ENCODE results near the gene ZNF467.

Gene ZNF467

DNA sequence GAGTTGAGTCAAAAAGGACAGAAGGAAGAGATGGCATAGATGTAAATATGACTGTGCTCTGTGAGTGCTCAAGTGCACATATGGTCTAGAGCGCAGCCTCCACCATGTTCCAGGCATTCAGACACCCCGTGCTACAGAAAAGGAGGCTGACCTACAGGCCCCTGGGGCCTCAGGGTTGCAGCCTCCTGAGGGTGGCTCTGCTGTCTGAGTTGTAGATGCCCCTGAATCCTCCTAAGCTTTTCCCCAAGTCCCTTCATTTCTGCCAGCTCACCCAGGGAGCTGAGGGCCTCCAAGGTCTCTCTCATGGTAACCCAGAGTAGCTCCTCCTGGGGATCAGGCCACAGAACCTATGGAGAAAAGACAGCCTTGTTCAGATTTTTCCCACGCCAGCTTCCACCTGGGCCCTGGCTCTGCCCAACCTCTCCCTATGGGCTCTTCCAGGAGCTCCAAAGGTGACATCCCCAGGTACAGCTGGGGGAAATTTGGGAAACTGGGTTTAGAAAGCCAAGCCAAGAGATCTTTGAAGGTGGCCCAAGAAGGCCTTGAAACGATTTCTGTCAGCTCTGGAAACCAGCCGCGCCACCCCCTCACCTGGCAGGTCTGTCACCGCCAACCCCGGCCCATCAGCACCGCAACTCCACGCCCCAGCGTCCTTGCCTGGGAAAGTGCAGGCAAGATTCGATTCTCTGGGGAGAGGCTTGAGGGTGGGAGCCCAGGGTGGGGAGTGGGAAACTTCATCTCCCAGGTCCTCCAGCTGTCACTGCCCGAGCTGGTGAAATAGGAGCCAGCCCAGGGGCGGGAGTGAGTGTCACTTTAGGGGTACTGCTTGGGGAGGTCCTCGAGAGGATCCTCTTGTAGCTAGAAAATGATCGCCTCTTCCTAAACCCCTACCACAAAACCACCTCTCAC, 2.4 kb downstream of the ZNF467 start:
- DNase-seq (ENCODE audit: low read depth in 2 of 2) = no peak

DNA sequence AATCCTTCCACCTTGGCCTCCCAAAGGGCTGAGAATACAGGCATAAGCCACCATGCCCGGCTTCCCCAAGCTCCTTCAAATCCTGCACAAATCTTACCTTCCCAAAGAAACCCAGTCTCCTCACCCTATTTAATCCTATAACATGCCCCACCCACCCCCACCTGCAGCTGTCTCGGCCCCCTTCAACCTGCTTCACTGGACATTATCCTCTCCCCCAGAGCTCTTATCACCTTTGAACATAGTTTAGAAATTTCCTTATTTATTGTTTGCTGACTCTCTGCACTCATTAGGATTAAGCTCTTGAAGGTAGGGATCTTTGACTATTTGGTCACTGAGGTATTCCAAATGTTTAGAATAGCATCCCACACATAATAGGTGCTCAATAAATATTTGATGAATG, 3.5 kb downstream of the ZNF467 start:
- no peak for DNase-seq (ENCODE audit: low read depth in 2 of 2)

DNA sequence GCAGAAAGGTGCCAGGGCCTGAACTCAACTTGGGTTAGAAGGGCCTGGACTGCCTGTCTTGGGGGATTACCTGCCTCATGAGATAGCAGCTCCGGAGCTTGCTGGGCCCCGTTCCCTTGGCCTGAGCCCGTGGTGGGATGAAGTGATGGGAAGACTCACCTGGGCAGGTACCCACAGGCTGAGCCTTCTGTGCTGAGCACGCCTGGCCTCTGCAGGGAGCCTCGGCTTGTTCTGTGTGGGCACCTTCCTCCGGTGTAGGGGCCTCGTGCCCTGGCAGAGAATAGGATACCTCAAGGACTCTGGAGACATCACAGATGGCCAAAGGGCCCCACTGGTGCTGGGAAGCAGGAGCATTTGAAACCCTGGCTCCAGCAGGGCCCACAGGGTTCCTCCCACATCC, 4.5 kb downstream of the ZNF467 start:
- DNase-seq (ENCODE audit: low read depth in 2 of 2) = no peak

DNA sequence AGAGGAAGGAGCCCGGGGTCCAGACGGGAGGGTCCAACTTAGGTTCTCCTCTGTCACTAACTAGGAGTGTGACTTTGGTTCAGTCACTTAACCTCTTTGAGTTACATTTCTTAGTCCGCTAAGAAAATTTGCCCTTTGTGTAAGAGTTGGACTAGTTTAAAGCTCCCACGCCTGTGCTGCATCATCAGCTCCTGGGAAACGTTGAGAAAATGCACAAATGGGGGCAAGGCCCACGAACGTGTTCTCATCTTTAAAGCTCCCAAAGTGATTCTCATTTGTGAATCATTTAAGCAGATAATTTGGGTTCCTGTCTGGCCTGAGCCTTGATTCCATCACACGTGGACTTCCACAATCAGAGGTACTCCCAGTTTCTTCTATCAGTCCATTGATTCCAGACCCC, 6.3 kb downstream of the ZNF467 start:
- no peak for DNase-seq (ENCODE audit: low read depth in 2 of 2)

DNA sequence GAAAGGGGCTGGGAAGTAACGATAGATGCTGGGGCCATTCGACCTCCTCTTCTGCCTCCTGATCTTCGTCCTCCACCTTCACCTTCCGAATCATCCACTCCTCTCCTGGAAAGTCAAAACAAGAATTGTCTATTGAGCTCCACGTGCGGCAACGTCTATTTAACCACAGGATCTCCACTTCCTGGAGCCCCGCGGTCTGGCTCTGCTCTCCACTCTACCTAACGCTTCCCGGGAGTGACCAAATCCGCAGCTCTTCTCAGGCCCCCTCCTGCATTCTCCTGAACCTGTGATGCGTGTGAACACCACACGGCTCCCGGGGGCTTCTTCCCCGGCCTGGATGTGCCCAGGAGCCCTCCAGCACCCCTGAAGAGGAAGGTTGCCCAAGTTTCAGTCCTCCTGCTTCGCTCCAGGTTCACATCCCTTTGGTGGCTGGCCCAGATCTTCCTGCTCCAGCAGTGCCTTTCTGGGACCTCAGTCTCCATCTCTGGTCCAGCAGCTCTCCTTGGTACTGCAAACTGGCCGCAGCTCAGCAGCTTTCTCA, 7.2 kb downstream of the ZNF467 start:
- DNase-seq (ENCODE audit: low read depth in 2 of 2) = no peak

DNA sequence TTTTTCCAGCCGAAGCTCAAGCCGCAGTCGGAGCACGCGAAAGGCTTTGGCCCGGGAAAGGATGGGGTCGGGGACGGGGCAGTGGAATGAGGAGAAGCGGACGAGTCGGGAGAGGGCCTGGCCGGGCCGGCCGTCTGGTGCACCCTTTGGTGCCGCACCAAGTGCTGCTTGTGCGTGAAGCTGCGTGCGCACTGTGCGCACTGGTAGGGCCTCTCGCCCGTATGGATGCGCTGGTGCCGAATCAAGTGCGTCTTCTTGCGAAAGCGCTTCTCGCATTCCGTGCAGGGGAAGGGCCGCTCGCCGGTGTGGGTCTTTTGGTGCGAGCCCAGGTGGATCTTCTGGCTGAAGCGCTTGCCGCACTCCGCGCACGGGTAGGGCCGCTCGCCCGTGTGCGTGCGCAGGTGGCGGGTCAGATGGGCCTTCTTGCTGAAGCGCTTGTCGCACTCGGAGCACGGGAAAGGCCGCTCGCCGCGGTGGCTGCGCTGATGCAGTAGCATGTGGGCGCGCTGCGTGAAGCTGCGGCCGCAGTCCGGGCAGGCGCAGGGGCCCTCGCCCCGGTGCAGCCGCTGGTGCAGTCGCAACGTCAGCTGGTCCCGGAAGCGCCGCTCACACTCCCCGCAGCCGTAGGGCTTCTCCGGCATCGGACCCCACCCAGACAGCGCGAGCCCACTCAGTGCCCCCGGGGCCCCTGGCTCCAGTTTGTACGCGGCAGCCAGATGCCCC, 7.8 kb downstream of the ZNF467 start:
- no peak for DNase-seq (ENCODE audit: low read depth in 2 of 2)

DNA sequence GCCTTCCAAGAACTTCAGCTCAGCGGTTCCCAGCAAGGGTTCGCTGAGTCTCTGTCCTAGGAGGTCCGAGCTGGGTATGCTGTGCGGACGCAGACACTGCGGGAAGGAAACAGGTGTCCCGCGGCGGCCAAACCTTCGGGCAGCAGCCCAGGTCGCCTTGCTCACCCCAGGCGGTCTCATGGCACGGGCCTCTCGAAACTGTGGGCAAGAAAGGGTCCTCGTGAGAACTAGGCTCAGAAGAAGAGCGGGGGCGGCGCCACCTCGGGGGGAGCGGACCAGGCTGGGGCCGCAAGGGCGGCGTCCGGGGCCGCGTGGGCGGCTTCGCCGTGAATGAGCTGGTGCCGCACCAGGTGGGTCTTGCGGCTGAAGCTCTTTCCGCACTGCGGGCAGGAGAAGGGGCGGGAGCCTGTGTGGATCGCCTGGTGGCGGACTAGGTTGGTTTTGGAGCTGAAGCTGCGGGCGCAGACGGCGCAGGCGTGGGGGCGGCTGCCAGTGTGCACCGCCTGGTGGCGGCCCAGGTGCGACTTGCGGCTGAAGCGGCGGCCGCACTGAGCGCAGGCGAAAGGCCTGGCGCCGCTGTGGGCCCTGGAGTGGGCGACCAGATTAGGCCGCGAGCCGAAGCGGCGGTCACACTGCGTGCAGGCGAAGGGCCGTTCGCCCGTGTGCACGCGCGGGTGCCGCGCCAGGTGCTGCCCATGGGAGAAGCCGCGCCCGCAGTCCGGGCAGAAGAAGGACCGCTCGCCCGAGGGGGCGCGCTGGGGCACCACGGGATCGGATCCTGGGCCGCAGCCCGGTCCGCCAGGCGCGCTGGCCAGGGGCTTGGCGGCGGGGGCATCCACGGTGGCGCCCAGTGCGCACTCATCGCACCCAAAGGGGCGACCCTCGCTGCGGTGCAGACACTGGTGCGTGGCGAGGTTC, 8.6 kb downstream of the ZNF467 start:
- no peak for DNase-seq (ENCODE audit: low read depth in 2 of 2)

DNA sequence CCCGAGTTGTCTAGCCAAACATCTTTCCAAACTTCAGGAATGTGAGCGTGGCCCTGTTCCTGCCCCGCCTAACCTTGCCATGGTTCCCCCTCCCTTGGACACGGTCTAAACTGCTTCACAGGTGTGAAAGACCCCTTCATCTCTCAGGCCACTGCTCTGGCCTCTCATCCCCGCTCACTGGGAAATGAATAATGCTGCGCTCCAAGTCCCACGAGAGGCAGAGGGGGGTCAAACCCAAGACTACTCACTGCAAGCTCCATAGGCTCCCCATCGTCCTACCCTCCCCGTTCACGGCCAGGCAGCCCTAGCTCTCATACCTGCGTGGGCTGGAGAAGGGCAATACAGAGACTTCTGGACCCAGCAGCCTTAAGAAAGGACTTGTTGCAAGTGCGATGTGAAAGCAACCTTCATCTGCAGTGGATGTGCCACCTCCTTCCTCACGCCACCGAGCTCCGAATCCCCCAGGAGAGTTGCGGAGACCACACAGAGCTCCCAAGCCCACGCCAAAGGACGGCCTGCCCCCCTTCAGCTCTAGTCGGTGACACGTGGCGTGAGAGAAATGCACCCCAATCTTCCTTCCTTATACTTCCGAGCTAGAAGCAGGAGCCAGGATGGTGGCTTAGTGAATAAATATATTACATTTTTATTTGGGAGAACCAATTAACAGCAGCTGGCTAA, 9.7 kb downstream of the ZNF467 start:
- no peak for DNase-seq (ENCODE audit: low read depth in 2 of 2)

DNA sequence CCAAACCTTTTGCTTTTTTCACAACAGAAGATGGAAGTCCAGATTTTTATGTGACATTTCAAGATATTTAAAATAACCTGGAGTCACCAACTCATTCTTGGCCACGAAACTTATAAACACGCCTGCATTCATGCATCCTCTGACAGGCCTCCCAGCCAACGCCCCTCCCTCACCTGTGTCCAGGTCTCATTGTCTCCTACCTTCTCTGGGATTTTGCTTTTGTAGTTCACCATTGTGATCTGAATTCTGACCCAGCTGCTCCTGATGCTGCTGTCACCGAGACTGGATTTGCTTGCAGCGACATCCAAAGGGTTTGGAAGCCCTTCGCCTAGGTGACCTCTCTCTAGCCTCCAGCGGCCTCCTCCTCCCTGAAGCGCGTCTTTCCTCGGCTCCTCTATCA, 10.8 kb downstream of the ZNF467 start:
- DNase-seq (ENCODE audit: low read depth in 2 of 2) = no peak

DNA sequence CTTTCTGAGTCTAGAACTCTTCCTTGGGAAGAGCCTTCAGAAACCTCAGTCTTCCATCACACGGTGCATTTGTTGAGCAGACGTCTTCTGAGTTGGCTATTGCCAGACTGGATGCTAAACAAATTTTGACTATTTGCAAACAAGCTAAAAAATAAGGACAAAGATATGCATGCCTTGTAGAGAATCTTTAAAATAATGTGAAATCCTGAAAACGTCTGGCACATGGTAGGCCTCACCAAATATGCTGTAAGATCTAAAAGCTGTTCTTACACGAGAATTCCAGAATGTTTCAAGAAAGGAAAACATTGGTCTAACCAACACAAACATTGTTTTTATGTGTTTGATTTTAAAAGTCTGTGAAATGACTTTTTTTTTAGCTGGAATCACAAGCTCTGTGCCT, 11.3 kb downstream of the ZNF467 start:
- DNase-seq (ENCODE audit: low read depth in 2 of 2) = no peak

DNA sequence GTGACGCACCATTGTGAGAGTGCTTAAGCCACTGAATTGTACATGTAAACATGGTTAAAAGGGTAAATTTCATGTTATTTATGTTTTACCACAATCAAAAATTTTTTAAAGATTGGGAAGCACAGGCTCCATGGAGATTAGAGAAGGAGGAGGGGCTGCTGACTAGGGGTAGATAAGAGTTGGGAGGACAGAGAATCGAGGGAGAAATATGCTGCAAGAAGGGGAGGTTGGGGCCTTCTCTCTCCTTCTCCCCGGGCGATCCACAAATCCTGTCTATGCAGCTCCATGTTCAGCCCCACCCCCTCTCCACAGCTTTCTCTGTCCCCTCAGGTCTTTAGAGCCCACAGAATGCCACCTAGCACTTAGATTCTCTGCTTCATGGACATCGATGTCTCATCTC, 12.1 kb downstream of the ZNF467 start:
- DNase-seq (ENCODE audit: low read depth in 2 of 2) = no peak

DNA sequence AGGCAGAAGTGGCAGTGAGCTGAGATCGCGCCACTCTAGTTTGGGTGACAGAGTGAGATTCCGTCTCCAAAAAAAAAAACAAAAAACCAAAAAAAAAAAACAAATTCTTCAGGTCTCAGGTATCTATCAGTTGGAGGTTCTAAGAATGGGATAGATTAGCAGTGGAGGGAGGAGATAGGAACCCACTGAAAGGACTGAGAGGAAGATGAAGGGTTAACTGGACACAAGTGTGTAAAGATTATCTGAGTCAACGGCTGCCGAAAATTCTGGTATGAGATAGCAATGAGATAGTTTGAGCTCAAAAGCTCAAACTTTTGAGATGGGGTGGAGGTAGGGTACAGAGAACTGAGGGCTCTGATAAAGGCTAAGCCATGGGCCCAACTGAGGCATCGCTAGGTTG, 12.8 kb downstream of the ZNF467 start:
- no peak for DNase-seq (ENCODE audit: low read depth in 2 of 2)

DNA sequence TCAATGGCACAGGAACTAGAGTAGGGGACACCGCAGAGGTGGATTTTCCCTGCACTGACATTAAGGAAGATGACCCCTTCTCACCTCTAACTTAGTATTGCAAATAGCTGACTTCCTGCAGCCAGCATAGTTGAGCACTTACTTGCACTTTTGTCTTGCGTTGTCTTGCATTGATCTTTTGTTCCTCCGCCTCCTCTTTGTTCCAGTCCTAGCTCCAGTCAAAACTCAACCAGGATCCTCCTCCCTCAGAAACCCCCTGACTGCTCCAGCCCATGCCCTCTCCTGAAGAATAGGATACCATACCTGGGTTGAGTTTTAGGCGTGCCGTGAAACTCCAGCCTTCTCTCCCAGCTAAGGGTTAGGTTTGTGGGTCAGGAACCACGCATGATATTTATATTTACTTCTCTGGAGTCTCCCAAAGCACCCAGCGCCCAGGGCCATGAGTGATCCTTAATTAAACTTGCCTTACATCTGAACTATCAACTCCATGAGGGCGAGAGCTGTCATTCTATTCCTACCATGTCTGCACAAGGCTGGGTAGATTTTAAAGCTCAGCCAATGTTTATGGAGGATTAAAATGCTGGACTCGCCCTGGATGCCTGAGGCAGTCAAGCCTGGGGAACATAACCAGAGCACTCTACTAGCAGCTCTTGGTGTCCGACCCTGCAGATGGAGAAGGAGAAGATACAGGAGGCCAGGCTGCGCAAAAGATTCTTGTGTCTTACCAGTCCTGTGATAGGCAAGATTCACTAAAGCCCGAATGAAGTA, 14.1 kb downstream of the ZNF467 start:
- no peak for DNase-seq (ENCODE audit: low read depth in 2 of 2)

DNA sequence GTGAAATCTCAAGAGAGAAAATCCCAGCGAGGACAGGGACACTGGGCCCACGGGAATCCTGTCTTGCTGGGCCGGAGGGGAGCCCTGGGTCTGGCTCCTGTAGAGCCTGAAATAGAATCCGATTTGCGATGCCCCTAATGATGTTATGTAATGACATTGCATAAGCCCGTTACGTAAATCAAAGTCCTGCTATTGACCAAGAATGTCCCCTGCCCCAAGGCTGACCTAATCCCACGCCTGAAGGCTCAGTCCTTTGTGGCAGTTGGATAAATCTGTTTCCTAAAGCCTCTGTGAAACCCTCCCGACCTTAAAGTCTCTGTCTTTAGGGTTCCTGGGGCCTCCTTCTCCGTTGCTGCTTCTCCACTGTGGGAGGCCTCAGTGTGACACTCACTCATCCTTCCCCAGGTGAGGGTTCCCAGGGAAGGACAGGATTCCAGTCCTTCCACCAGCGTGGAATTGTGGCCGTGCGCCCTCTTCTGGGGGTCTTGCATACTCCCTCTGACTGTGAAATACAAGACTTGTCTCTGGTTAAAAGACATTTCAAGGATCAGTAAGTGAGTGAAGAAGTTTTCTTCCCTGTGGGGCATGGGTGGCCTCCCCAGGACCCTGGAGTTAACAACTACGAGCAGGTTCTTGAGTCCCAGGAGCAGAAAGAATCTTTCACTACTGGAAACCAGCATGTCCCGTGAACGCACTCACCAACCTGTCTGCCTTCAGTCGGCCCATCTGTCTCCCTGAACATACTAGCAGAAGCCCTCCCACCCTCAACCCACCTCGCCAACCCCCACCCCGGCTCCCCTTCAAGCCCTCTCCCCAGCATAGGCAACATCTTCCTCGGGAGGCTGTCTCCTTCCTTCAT, 19.8 kb downstream of the ZNF467 start:
- no peak for DNase-seq (ENCODE audit: low read depth in 2 of 2)

DNA sequence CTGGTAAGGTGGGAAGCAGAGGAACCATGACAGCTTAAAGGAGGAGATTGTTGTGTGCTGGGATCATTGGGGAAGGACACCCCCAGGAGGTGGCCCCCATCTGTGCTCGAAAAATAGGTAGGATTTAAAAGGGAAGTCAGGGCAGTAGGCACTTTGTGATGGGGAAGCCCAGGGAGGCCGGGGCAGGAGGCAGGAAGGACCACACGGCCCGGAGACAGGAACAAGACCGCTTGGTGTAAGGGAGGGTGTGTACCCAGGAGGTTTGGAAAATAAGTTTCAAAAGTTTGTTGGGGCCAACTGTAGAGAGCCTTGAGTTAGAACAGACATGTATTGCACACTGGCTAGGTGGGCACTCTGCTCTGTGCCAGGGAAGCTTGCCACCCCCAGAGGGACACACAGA, 20.7 kb downstream of the ZNF467 start:
- no peak for DNase-seq (ENCODE audit: low read depth in 2 of 2)

DNA sequence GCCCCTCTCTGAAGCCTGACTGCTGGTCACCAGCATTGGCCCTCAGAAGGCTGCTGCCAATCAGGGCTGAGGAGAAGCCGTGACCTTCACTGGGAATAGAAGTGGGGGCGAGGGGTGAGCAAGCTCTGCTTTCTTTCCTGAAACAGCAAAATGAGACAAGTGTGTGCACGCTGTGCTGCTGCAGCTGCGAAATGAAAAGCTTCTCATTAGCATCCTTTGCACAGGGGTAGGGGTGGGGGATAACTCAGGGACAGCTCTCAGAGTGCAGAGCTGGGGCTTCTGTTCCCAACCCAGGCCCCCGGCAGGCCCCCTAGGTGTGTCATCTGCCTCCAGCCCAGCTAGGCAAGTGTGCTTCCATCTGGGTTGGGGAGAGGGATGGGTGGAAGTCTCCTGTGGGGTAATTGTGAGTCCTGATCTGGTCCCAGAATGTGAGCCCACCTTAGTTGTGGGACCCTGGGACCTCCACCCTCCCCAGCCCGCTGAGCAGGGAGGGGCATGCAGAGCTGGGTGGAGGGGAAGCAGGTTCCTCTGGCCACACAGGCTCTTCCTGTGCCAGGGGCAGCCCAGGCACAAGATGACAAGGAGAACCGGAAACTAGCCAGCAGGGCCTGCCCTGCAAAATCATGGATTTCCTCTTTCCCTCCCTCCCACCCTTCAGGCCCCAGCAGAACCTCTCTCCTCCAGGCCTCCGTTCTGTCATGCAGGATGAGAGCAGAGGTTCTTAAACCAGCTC, 22.2 kb downstream of the ZNF467 start:
- DNase-seq (ENCODE audit: low read depth in 2 of 2) = no peak

DNA sequence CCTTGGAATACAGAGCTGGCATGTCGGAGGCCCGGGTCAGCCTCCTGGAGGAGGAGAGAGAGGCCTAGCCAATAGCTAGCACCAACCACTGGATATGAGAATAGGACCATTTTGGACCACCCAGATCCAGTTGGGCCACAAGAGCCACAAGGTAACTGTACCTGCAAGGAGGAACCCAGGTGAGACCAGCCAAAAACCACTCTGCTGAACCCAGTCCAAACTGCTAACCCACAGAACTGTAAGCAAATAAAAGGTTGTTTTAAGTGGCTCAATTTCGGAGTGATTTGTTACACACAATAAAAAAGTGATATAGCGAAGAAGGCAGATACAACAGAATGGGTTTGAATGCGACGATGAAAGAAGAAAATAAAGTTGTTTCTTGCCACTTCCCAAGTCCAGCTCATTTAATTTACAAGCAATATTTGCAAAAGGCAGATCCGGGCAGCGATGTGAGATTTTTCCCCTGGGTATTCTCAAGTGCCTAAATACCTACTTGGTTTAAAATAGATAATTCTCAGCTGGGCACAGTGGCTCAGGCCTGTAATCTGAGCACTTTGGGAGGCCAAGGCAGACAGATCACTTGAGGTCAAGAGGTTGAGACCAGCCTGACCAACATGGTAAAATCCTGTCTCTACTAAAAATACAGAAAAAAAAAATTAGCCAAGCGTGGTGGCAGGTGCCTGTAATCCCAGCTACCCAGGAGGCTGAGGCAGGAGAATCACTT, 23.1 kb downstream of the ZNF467 start:
- no peak for DNase-seq (ENCODE audit: low read depth in 2 of 2)

Data from fibroblast of skin of left biceps (primary cell).